ENCODE measurements around the gene CFD.
"Not testable (repeated sequence)": the region's sequence is repeated elsewhere in the genome, so short reads cannot be mapped to it uniquely, and the experiment has no call there.

The CFD gene

DNA sequence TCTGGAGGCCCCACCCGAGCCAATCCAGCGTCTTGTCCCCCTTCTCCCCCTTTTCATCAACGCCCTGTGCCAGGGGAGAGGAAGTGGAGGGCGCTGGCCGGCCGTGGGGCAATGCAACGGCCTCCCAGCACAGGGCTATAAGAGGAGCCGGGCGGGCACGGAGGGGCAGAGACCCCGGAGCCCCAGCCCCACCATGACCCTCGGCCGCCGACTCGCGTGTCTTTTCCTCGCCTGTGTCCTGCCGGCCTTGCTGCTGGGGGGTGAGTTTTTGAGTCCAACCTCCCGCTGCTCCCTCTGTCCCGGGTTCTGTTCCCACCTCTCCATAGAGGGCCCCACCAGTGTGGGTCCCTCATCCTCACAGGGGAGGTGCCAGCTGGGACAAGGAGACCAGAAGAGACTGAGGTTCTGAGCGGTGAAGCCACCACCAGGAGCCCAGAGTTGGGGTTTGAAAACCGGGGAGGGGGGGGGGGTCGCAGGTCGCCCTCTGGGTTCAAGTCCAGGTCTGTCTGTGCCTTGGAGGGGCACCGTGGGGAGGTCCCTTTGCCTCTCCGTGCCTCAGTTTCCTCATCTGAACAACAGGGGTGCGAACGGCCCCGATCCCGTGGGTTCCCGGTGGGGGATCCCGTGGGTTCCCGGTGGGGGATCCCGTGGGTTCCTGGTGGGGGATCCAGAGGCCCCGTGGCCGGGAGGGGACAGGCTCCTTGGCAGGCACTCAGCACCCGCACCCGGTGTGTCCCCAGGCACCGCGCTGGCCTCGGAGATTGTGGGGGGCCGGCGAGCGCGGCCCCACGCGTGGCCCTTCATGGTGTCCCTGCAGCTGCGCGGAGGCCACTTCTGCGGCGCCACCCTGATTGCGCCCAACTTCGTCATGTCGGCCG is 7.1 kb upstream of the CFD start, which contains the start of gene ELANE:
Gene ELANE (plus strand): TSS at position 168 of the 878 bp plus-strand sequence. CDS start 26 bp downstream, at position 194.
- DNase-seq (ENCODE audit: low read depth in 1 of 2, low spot score in 1 of 2), result no peak

DNA sequence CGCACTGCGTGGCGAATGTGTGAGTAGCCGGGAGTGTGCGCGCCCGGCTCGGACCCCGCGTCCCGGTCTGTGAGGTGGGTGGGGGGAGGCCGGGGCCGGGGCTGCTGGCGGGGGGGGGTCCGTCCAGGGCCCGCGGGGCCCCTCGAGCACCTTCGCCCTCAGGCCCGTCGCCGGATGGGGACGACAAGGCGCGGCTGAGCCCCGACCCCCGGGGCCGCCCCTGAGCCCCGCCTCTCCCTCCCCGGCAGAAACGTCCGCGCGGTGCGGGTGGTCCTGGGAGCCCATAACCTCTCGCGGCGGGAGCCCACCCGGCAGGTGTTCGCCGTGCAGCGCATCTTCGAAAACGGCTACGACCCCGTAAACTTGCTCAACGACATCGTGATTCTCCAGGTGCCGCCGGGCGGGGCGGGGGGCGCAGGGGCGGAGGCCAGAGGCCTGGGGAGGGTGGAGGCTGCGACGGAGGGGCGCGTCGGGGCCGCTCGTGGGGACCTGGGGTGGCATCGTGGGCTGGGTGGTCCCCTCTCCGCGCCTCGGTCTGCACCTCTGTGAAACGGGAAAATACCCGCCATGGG is 6.4 kb upstream of the CFD start:
- DNase-seq (ENCODE audit: low read depth in 1 of 2, low spot score in 1 of 2), result no peak

DNA sequence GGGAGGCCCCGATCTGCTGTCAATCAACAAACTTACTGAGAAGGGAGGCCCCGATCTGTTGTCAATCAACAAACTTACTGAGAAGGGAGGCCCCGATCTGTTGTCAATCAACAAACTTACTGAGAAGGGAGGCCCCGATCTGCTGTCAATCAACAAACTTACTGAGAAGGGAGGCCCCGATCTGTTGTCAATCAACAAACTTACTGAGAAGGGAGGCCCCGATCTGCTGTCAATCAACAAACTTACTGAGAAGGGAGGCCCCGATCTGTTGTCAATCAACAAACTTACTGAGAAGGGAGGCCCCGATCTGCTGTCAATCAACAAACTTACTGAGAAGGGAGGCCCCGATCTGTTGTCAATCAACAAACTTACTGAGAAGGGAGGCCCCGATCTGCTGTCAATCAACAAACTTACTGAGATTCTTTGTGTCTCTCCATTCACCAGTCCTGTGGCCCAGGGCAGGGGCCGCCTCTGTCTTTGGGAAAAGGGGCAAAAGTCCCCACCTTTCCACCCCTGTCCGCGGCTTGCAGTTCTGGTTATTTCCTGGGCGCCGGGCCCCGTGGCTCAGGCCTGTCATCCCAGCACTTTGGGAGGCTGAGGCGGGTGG is 5.7 kb upstream of the CFD start:
- not testable (repeated sequence) for DNase-seq (ENCODE audit: low read depth in 1 of 2, low spot score in 1 of 2)

DNA sequence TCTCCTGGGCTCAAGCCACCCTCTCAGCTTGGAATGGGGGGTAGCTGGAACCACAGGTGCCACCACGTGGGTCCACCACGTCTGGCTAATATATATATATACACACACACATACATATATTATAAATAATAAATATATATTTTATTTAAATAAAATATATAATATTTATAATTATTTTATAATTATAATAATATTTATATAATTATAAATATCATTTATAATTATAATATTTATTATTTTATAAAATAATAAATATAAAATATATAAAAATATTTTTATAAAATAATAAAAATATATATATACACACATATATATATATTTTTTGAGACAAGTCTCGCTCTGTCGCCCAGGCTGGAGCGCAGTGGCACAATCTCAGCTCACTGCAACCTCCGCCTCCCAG is 4.9 kb upstream of the CFD start:
- DNase-seq (ENCODE audit: low read depth in 1 of 2, low spot score in 1 of 2), result no peak

DNA sequence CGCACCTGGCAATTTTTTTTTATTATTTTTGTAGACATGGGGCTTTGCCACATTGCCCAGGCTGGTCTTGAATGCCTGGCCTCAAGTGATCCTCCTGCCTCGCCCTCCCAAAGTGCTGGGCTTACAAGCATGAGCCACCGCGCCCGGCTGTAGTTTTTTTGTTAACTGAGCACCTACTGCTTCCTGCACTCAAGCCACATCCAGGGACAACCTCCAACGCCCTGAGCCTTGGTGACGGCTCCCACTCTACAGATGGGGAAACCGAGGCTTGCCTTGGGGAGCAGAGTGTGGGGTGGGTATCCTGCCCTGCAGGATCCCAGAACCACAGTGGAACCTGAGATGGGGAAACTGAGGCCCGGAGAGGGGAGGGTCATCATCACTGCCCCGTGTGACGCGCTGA is 4.3 kb upstream of the CFD start:
- DNase-seq (ENCODE audit: low read depth in 1 of 2, low spot score in 1 of 2), result no peak

DNA sequence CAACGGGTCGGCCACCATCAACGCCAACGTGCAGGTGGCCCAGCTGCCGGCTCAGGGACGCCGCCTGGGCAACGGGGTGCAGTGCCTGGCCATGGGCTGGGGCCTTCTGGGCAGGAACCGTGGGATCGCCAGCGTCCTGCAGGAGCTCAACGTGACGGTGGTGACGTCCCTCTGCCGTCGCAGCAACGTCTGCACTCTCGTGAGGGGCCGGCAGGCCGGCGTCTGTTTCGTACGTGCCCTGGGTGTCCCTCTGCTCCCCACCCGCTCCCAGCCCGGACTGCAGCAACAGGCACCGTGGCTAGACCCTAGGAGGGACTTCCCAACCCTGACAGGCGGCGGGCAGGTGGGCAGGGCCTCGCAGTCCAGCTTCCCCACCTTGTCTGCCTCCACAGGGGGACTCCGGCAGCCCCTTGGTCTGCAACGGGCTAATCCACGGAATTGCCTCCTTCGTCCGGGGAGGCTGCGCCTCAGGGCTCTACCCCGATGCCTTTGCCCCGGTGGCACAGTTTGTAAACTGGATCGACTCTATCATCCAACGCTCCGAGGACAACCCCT is 3.8 kb upstream of the CFD start:
- no peak for DNase-seq (ENCODE audit: low read depth in 1 of 2, low spot score in 1 of 2)

DNA sequence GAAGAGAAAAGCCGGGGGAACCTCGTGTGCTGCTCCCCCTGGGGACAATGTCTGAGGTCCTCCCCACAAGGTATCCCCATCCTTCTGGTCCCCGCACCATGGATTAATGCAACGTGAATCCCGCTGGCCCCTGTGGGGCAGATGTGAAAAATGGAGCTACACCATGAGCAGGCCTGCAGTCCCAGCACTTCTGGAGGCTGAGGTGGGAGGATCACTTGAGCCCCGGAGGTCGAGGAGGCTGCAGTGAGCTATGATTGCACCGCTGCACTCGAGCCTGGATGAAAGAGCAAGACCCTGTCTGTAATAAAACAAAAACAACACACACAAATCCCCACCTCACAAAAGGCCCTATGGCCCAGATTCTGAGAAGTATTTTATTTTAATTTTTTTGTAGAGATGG is 1.2 kb upstream of the CFD start:
- DNase-seq (ENCODE audit: low read depth in 1 of 2, low spot score in 1 of 2), result no peak

DNA sequence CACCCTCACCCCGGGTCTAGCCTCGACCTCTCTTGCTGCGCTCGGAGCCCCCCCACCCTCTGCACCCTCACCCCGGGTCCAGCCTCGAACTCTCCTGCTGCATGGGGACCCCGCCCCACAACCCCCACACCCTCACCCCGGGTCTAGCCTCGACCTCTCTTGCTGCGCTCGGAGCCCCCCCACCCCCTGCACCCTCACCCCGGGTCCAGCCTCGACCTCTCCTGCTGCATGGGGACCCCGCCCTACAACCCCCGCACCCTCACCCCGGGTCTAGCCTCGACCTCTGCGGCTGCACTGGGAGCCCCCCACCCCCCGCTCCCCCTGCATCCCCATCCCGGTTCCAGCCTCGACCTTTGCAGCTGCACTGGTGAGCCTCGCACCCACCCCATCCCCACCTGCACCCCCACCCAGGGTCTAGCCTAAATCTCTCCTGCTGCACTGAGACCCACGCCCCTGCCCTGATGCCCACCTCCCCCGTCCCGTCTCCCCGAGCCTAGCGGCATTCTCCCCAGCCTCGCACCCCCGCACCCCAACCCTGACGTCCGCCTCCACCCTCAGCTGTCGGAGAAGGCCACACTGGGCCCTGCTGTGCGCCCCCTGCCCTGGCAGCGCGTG is 1.8 kb downstream of the CFD start:
- no peak for DNase-seq (ENCODE audit: low read depth in 1 of 2, low spot score in 1 of 2)

DNA sequence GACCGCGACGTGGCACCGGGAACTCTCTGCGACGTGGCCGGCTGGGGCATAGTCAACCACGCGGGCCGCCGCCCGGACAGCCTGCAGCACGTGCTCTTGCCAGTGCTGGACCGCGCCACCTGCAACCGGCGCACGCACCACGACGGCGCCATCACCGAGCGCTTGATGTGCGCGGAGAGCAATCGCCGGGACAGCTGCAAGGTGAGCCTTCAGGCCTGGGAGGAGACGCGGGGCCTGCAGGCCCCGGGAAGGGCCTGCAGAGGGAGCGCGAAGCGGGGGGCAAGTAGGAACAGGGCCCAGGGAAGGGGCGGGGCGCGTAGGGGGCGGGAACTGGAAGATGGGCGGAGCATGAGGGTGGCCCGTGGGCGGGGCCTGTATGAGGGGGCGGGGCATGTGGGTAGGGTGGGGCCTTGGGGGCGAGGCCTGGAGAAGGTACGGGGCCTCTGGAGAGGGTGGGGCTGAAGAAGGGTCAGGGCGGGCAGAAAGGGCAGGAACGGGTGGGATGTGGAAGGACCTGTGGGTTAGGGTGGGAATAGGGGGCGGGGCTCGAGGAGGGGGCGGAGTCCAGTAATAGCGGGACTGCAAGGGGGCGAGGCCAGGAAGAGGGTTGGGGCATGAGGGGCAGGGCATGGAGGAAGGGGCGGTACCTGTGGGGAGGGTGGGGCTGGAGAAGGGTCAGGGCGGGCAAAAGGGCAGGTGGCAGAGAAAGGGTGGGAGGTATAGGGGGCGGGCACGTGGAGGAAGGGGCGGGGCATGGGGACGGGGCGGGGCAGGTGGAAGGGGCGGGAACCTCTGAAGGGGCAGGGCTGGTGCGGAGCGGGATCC is 2.5 kb downstream of the CFD start:
- peak; percentile 48 to 54 for DNase-seq (ENCODE audit: low read depth in 1 of 2, low spot score in 1 of 2)

DNA sequence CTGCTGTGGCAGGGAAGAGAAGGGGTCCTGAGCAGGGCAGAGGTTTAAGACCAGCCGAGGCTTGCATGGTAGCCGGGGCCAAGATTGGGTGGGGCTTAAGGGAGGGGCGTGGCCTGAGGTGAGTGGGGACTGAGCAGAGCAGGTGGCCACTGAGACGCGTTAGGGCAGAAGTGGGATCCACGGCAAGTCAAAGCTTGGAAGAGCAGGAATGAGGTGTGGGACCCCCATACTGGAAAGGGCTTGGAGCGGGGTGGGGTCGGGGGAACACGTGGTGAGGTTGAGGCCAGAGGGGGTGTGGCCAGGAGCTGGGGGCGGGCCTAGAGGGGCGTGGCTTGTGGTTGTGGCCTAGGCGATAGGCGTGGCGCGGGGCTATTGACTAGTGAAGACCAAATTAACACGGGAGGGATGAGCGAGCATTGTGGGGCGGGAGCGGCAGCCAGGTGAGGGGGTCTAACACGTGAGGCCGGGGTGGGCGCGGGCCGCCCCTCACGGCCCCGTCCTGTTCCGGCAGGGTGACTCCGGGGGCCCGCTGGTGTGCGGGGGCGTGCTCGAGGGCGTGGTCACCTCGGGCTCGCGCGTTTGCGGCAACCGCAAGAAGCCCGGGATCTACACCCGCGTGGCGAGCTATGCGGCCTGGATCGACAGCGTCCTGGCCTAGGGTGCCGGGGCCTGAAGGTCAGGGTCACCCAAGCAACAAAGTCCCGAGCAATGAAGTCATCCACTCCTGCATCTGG is 3.3 kb downstream of the CFD start:
- DNase-seq (ENCODE audit: low read depth in 1 of 2, low spot score in 1 of 2), result peak; percentile 68 to 70

DNA sequence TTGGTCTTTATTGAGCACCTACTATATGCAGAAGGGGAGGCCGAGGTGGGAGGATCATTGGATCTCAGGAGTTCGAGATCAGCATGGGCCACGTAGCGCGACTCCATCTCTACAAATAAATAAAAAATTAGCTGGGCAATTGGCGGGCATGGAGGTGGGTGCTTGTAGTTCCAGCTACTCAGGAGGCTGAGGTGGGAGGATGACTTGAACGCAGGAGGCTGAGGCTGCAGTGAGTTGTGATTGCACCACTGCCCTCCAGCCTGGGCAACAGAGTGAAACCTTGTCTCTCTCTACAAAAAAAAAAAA is 3.8 kb downstream of the CFD start:
- DNase-seq (ENCODE audit: low read depth in 1 of 2, low spot score in 1 of 2), result no peak

DNA sequence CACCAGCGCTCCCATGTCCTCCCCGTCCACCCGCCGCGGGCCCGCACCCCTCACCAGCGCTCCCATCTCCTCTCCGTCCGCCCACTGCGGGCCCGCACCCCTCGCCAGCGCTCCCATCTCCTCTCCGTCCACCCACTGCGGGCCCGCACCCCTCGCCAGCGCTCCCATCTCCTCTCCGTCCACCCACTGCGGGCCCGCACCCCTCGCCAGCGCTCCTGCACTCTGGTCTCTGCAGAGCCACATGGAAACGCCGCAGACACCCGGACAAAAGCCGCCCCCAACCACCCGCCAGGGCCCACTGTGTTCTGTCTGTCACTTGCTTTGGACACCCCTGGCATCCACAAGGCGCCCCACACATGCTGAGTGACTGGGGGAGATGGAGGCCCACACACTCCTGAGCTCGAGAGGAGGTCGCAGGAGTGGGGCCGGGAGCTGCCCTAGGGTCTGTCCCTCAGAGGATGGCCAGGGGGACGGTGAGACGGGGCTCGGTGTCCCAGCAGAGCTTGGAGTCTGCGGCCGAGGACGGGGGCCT is 7.4 kb downstream of the CFD start:
- no peak for DNase-seq (ENCODE audit: low read depth in 1 of 2, low spot score in 1 of 2)

DNA sequence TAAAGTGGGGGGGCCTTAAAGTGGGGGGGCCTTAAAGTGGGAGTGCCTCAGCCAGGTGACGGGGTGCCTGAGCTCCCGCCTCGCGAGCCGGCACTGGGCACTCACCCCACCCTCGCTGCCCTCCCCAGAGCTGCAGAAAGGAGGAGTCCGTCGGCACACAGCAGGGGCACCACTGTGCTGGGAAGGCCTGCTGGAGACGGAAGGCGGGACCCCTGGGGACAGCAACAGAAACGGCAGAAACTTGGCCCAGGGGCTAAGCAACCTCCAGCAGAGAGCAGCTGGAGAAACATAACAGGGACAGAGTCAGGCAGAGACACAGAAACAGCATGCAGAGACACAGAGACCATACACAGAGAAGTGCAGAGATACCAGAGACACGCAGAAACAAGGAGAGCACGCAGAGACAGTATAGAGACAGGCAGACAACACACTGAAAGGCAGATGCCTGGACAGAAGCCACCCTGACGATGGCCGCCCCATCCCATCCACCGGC is 7.9 kb downstream of the CFD start:
- no peak for DNase-seq (ENCODE audit: low read depth in 1 of 2, low spot score in 1 of 2)

DNA sequence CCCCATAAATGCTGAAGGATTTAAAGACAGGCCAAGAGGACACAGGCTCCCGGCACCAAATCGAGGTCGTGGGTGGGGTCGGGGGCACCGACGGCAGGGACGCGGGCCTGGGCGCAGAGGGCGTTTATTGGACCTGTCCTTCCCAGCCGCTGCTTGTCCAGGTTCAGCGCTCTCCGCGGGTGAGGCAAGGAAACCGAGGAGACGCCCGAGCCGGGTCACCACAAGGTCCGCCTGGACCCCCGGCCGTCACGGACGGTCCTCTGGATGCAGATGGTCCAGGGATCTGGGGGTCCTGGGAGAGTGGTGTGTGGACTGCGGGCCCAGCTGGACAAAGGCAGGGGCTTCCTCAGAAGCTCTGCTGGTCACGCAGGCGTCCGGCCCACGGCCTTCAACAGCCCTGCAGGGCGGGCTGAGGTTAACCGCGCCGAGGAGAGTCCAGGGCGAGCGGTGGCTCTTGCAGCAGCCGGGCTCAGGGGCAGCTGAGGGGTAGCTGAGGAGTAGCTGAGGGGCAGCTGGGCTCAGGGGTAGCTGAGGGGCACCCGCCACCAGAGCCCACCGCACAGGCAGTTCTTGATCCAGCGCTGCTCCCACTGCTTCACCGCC is 8.5 kb downstream of the CFD start:
- DNase-seq (ENCODE audit: low read depth in 1 of 2, low spot score in 1 of 2), result no peak

DNA sequence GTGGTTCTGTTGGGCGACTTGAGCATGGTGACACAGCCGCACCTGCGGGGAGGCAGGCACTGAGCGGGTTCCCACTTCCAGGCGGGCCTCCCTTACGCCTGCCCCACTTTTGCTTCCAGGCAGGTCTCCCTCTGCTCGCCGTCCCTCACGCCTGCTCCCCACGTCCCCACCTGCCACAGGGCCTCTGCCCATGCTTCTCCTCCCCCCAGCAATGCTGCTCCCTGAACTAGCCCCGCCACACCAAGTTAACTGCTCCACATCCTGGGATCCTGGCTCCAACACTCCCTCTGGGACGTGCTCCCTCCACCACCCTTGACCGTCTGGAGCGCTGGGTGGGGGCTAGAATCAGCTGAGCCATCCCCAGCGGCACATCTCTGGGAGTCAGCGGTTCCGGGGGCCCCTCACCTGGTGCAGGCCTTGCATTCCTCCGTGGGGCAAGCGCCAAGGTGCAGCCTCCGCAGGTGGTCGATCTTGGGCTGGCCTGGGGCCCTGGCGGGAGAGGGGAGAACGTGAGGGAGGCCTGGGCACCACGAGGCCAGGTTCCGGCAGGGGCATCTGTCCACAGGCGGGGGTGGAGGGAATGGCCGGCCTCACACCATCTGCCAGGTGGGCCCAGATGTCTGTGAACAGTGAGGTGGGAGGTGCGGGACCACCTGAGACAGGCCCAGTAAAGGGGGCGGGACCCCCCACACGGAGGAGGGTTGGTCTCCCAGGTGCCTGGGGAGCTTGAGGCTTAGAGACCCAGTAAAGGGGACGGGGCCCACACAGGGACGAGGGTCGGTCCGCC is 9.2 kb downstream of the CFD start:
- DNase-seq (ENCODE audit: low read depth in 1 of 2, low spot score in 1 of 2), result no peak

DNA sequence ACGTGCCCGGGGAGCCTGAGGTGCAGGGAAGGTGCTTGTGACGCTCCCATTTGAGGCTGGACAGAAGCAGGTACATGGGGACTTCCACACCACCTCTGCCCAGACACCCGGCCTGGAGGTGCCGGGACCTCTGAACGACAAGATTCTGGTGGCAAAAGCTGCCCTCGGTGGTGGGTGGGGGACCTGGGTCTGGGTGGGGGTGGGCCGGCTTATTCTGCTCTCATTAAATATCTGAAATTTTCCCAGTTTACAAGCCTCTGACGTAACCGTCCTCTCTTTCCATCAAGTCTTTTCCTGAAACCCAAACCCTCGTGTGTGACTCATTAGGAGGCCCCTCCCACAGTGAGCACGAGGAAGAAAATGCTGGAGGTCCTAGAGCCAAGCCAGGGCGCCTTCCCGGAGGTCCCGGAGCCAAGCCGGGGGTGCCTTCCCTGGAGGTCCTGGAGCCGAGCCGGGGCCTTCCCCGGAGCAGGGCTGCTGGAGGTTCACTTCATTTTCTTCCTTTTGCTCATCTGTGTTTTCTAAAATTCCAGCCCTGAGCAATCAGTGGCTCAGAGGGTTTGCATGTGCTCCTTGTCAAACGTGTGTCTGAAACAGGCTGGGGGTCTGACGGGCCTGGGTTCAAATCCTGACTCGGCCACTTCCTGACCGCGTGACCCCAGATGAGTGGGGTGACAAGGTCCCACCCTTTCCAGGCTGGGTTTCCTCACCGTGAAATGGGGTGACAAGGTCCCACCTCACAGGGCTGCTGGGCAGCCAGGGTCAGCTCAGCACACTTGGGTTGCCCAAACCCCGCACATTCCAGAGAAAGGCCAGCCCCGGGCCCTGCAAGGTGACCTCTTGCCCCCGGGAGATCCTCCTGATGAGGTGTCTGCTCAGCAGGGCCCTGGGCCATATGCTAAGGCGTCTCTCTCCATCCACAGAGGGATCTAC is 10.0 kb downstream of the CFD start:
- DNase-seq (ENCODE audit: low read depth in 1 of 2, low spot score in 1 of 2), result no peak

DNA sequence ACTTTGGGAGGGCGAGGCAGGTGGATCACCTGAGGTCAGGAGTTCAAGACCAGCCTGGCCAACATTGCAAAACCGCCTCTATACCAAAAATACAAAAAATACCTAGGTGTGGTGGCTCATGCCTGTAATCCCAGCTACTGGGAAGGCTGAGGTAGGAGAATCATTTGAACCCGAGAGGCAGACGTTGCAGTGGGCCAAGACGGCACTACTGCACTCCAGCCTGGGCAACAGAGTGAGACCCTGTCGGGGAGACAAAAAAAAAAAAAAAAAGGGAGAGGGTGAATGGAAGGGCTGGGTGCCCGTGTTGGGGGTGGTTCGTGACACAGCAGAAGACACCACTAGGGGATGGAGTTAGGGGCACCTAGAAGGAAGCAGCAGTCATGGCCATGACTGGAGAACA is 10.8 kb downstream of the CFD start:
- DNase-seq (ENCODE audit: low read depth in 1 of 2, low spot score in 1 of 2), result no peak
